ENCODE data around the gene SPP1. TPM values are rescaled to one million over a fixed set of nuclear protein-coding genes. Genes with fewer than 3 reads are reported as not detected.

SPP1 gene
- total RNA-seq, 1 experiment from 2014 or later: not detected

DNA sequence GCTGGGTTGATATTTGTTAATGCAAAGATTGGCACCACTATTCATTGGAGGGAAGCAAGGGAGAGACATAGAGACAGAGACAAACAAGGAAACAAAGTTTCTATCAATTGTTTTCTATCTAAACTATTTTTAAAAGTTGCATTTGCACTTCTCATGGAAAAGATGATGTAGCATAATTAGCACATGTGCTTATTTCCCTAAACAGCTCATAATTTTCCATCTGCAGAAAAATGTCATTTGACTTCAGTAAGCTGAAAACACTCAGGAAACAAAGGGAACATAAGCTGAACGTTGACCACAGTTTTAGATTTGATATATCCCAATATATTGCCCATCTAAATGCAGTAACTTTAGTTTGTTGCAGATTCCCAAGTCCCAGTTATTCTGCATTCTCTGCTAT is 18.5 kb upstream of the SPP1 start:
- no peak overlapping the region for H3K4me2 ChIP-seq (ENCODE audit: low read length)
- ATAC-seq (no peak), DNase-seq (no peak)
- no peaks in the 10 kb centered on the region for H3K27me3 ChIP-seq (ENCODE audit: low read length)
- CTCF ChIA-PET: no interaction called here
- H3K79me2 ChIP-seq (ENCODE audit: low read length): no peaks in the 10 kb centered on the region
- H3F3A ChIP-seq (ENCODE audit: low read length, unreplicated experiment): no peaks in the 10 kb centered on the region
- no peaks in the 10 kb centered on the region for H3K36me3 ChIP-seq (ENCODE audit: low read depth, low read length)
- no peaks in the 10 kb centered on the region for H3K9me3 ChIP-seq (ENCODE audit: low read length)
- no peak overlapping the region for H3K27ac ChIP-seq (ENCODE audit: low read length)
- BruUV-seq (replicated peaks): no TSS peak
- H2AFZ ChIP-seq (ENCODE audit: low read length): no peak overlapping the region
- TF ChIP-seq EZH2 (IDR thresholded peaks at IDR 0.05; ENCODE audit: low read length, unreplicated experiment) (no peak), EZH2phosphoT487 (IDR thresholded peaks at IDR 0.05; ENCODE audit: borderline replicate concordance, low read length) (no peak)
- TF ChIP-seq, protein P1, sequence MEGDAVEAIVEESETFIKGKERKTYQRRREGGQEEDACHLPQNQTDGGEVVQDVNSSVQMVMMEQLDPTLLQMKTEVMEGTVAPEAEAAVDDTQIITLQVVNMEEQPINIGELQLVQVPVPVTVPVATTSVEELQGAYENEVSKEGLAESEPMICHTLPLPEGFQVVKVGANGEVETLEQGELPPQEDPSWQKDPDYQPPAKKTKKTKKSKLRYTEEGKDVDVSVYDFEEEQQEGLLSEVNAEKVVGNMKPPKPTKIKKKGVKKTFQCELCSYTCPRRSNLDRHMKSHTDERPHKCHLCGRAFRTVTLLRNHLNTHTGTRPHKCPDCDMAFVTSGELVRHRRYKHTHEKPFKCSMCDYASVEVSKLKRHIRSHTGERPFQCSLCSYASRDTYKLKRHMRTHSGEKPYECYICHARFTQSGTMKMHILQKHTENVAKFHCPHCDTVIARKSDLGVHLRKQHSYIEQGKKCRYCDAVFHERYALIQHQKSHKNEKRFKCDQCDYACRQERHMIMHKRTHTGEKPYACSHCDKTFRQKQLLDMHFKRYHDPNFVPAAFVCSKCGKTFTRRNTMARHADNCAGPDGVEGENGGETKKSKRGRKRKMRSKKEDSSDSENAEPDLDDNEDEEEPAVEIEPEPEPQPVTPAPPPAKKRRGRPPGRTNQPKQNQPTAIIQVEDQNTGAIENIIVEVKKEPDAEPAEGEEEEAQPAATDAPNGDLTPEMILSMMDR (conservative IDR thresholded peaks at IDR 0.05; ENCODE audit: low read depth, low read length): no peak
- H3K9ac ChIP-seq (ENCODE audit: low read length): no peak overlapping the region
- peaks cover 4% of the 10 kb centered on the region; the same call in 1 of the 2 replicates for H3K4me1 ChIP-seq (ENCODE audit: insufficient read depth, low read length)
- H3K4me3 ChIP-seq (ENCODE audit: low read length): no peak overlapping the region
- no peaks in the 10 kb centered on the region for H3K9me2 ChIP-seq (replicated peaks; ENCODE audit: low read length)
- POLR2A ChIA-PET (ENCODE audit: unreplicated experiment): no interaction called here
- no peaks in the 10 kb centered on the region for H4K20me1 ChIP-seq (ENCODE audit: low read length)
- intact Hi-C loops (cut with micrococcal nuclease): no loop called here

DNA sequence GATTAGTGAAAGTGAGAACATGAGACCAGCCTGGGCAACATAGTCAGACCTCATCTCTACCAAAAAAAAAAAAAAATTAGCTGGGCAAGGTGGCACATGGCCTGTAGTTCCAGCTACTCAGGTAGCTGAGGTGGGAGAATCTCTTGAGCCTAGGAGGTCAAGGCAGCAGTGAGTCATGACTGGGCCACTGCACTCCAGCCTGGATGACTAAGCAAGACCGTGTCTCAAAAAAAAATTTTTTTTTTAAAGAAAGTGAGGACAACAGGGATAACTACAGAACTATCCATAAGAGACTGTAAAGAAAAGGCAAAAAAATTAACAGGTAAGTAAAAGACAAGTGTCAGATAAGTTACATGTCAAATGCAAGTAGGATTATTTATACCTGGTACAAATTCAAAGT is 13.5 kb upstream of the SPP1 start:
- ChIA-PET POLR2A (ENCODE audit: unreplicated experiment) (no interaction called here), CTCF (no interaction called here)
- no peak overlapping the region for H3K4me2 ChIP-seq (ENCODE audit: low read length)
- peak; percentile 29 for ATAC-seq
- TF ChIP-seq, protein P1 (conservative IDR thresholded peaks at IDR 0.05; ENCODE audit: low read depth, low read length): no peak
- TF ChIP-seq EZH2phosphoT487 (IDR thresholded peaks at IDR 0.05; ENCODE audit: borderline replicate concordance, low read length) (no peak), EZH2 (IDR thresholded peaks at IDR 0.05; ENCODE audit: low read length, unreplicated experiment) (no peak)
- intact Hi-C loops (cut with micrococcal nuclease): no loop called here
- no peaks in the 10 kb centered on the region for H3K9me3 ChIP-seq (ENCODE audit: low read length)
- H3K27ac ChIP-seq (ENCODE audit: low read length): no peak overlapping the region
- no peaks in the 10 kb centered on the region for H3K79me2 ChIP-seq (ENCODE audit: low read length)
- no TSS peak for BruUV-seq (replicated peaks)
- H3K27me3 ChIP-seq (ENCODE audit: low read length): no peaks in the 10 kb centered on the region
- peak; percentile 37 for DNase-seq
- H3K9me2 ChIP-seq (replicated peaks; ENCODE audit: low read length): no peaks in the 10 kb centered on the region
- H4K20me1 ChIP-seq (ENCODE audit: low read length): no peaks in the 10 kb centered on the region
- no peak overlapping the region for H3K9ac ChIP-seq (ENCODE audit: low read length)
- H3K36me3 ChIP-seq (ENCODE audit: low read depth, low read length): no peaks in the 10 kb centered on the region
- H3K4me3 ChIP-seq (ENCODE audit: low read length): no peak overlapping the region
- H3F3A ChIP-seq (ENCODE audit: low read length, unreplicated experiment): no peaks in the 10 kb centered on the region
- no peak overlapping the region for H2AFZ ChIP-seq (ENCODE audit: low read length)
- H3K4me1 ChIP-seq (ENCODE audit: insufficient read depth, low read length): peaks cover 8% of the 10 kb centered on the region; the same call in 1 of the 2 replicates

DNA sequence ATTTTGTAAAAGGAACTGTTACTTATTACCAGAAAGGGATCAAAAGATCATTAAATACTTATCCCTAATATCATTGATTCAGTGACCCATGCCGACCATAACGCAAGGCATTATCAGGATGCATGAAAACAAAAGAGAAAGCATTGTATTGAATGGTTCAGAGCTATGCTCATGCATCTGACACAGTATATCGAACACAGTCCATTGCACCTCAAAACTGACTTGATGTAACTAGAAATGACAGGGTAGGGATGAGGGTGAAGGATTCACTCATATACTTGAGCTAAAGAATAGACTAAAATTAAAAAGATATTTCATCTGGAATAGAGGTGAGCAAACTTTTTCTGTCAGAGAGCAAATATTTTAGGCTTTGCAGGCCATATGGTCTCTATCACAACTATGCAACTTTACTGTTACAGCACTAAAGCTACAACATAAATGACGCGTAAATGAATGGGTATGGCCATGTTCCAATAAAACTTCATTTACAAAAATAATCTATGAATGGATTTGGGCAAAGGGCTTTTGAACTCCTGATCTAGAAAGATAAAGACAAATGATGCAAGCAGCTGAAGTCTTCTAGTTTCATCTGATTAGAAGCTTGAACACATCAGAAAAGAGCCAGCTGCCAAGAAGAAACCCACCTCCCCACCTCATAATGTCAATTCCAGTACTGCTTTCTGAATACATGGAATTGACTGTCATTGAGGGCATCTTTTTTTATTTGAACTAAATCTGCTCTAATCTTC is 12.9 kb upstream of the SPP1 start:
- no peak overlapping the region for H3K9ac ChIP-seq (ENCODE audit: low read length)
- ATAC-seq (no peak), DNase-seq (no peak)
- no peaks in the 10 kb centered on the region for H3F3A ChIP-seq (ENCODE audit: low read length, unreplicated experiment)
- POLR2A ChIA-PET (ENCODE audit: unreplicated experiment): no interaction called here
- no peak overlapping the region for H3K4me3 ChIP-seq (ENCODE audit: low read length)
- intact Hi-C loops (cut with micrococcal nuclease): no loop called here
- BruUV-seq (replicated peaks): no TSS peak
- no peaks in the 10 kb centered on the region for H3K9me2 ChIP-seq (replicated peaks; ENCODE audit: low read length)
- H3K4me2 ChIP-seq (ENCODE audit: low read length): no peak overlapping the region
- peaks cover 8% of the 10 kb centered on the region; the same call in 1 of the 2 replicates for H3K4me1 ChIP-seq (ENCODE audit: insufficient read depth, low read length)
- no peak overlapping the region for H2AFZ ChIP-seq (ENCODE audit: low read length)
- no peaks in the 10 kb centered on the region for H3K79me2 ChIP-seq (ENCODE audit: low read length)
- TF ChIP-seq EZH2 (IDR thresholded peaks at IDR 0.05; ENCODE audit: low read length, unreplicated experiment): no peak
- no peak for TF ChIP-seq EZH2phosphoT487 (IDR thresholded peaks at IDR 0.05; ENCODE audit: borderline replicate concordance, low read length)
- TF ChIP-seq, protein P1 (conservative IDR thresholded peaks at IDR 0.05; ENCODE audit: low read depth, low read length): no peak
- H3K9me3 ChIP-seq (ENCODE audit: low read length): no peaks in the 10 kb centered on the region
- no peaks in the 10 kb centered on the region for H3K27me3 ChIP-seq (ENCODE audit: low read length)
- H3K27ac ChIP-seq (ENCODE audit: low read length): no peak overlapping the region
- H3K36me3 ChIP-seq (ENCODE audit: low read depth, low read length): no peaks in the 10 kb centered on the region
- CTCF ChIA-PET: interaction anchor here (0.6 kb wide), 1 partner anchor 48 kb away, joined by 3 read pairs; no protein-coding TSS in a partner anchor
- no peaks in the 10 kb centered on the region for H4K20me1 ChIP-seq (ENCODE audit: low read length)
